NCI-H226 (cell line): ENCODE results near the gene VAV2.
A peak's percentile ranks its signal among the peaks of the same experiment; 100 is the strongest.

Experiments used
- DNase-seq: peaks from one replicate; pipeline ENCODE4 v3.0.0-alpha.2; 2015

VAV2 gene

GRCh38 chr9:133811471-133811870 lies 180.7 kb downstream of the VAV2 start:
- no peak for DNase-seq

DNA sequence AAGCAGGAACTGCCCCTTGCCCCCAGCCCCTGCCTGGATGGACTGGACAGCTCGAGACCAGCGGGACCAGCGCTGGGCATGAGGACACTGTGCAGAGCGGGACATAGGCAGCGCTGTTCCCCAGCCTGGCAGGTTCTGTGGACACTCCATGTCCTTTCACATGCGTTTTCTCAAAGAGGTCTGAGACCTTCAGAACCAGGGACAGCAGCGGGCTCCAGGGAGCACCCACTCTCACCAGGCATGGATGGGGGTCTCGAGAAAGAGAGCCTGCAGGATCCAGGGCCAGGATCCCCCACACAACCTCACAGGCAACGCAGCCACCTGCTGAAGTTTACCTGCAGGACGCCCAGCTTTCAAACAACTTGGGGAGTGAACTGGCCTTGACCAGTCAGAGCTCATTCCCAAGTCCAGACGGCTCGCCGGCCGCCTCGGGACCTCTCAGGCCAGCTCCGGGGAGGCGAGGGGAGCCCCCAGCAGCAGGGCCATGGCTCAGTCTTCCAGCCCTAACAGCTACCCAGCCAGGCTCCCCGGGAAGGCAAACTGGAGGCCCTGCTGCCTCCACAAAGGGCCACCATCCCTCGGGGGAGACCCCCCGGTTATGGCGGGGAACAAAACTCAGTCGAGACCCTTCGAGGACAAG lies 181.4 kb downstream of the VAV2 start:
- DNase-seq = no peak

DNA sequence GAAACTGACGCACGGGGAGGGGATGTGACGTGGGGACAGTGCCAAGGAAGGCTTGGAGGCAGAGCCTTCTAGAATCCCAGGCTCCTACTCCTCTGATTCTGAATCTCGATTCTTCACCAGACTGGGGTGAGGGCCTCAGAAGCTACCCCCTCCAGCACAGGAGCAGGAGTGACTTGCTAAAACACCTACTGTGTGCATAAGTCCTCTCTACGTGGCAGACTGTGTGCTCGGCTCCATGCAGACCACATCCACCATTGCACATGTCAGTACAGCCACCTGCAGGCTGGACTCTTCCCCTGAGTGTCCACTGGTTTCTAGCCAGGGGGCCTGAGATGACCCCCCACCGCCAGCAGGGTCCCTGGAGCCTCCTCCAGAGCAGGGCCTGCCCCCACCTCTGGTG lies 182.8 kb downstream of the VAV2 start:
- no peak for DNase-seq

DNA sequence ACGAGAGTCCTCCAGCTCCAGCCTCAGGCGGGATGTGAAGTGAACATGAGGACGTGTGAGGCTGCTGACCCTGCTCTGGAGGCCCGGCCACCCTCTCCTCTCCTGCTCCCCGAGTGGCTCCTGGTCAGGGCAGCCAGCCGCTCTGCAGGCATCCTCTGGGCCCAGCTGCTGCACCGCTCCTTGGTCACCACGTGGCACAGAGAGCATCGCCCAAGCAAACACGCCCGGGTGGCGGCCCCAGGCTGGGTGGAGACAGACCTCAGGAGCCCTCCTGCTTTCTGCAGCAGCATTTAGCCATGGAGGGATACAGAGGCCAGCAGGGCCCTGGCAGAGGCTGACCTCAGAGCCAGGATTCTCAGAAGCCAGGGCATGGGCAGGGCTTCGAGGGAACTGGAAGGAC lies 184.3 kb downstream of the VAV2 start:
- DNase-seq = no peak

GRCh38 chr9:133807037-133807436 lies 185.1 kb downstream of the VAV2 start:
- no peak for DNase-seq

DNA sequence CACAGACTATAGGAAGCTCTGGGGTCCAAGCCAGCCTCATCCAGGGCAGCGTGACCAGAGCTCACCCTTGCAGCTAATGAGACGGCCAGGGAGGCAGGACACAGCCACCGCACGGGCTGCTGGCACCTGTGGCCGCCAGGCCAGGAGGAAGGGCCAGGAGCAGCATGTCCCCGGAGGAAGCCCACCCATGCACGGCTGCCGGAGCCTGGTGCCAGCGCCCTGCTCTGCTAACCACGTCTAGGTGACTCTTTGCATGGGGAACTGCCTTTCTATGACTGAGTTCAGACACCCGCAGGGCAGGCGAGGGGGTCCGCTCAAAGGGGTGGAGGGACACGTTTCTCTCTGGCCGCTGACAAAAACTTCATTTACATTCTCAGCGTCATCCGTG lies 185.5 kb downstream of the VAV2 start:
- DNase-seq = no peak

DNA sequence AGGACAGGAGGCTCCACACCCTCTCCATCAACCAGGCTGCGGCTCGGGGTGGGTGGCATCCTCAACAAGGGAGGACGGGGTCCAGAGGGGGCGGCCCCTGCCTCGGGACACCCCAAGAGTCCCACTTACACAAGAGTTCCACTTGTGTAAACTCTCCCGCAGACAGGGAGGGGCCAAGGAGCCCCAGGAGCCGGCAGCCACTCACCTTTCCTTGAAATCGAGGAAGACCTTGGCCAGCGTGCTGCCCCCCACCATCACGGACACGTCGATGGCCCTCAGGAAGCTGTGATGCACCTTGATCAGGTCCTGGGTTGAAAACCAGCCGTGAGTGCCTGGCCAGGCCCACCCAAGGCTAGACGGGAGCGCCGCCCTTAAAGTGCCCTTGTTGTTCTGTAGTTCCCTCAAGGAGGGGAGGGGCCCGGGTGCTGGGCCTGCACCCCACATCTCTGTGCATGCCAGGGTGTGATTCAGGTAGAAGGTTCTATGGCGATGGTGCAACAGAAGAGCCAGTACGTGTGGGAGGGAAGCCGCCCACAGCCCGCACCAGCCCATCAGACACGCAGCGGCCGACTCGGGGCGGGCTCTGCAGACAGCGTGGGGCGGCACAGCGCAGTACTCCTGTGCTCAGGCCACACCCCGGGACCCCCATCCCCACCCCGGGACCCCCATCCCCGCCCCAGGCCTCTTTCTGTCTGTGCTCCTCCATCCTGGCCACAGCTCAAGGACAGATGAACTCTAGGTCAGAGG lies 186.1 kb downstream of the VAV2 start:
- DNase-seq = no peak

DNA sequence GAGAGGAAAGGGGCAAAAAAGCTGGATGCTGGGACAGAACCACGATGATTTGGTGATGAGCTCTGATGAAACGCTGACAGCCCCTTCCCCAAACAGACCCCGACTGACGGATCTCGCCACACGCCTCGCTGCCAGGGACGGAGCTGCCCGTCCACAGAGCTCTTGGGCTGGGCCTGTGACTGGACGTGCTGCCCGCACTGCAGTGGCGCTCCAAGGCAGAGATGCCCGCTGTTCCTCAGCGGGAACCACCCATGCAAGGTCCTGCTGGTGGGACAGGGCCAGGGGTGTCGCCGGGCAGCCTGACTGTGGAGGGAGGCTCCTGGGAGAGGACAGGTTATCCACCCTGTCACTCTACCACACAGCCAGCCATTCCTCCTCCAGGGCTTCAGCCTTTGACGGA lies 187.9 kb downstream of the VAV2 start:
- no peak for DNase-seq

DNA sequence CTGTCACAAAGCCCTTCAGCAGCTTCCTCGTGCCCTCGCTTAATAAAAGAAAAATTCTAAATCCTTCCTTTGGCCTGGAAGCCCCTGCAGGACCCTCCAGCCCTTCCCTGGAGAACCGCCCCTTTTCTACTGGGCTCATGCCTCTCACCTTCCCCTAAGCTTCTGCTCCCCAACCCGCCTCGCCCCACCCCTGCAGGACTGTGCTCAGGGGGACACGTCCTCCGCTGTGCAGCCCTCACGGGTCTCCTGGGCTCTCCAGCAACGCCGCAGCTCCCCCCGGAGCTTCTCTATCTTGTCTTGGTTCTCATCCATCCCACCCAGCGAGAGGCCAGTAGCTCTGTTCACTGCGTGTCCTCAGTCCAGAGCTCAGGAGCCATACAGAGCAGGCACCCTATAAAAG lies 188.4 kb downstream of the VAV2 start:
- DNase-seq = no peak

DNA sequence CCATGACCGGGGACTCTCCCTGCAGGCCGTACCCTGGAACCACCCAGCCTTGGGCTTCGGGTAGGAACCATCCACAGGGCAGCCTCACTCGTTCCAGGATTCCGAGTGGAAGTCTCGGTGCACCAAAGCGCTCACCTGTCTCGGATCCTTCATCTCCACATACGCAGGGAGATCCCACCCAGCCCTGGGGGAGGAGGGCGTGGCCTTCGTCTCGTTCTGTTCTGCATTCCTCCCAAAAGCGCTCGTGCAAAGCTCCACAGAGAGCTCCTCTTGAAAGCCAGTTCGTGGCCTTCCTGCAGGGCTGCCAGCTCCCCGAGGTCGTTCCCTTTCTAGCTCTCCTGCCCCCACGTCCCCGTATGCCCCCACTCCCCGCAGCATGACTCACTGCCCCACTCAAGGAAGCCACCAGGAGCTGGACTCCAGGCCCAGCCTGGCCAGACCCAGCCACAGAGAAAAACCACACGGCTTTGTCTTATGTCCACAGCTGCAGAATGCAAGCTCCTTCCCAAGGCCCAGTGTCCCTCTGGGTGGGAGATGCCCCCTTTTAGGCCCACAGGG lies 189.0 kb downstream of the VAV2 start:
- DNase-seq = no peak

DNA sequence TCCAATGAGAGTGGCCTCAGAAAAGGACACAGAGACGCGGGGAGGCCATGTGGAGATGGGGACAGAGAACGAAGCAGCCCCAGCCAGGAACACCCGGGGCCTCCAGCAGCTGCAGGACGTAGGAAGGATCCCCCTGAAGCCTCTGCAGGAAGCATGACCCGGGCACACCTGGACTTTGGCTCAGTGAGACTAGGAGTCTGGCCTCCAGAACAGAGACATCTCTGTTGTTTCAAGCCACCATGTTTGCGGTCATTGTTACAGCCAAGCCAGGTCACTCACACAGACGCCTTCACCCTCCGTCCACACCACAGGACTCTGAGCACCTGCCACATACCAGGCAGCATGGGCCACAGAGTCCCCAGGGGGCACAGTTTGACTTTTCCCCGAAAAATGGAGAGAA lies 190.4 kb downstream of the VAV2 start:
- no peak for DNase-seq

DNA sequence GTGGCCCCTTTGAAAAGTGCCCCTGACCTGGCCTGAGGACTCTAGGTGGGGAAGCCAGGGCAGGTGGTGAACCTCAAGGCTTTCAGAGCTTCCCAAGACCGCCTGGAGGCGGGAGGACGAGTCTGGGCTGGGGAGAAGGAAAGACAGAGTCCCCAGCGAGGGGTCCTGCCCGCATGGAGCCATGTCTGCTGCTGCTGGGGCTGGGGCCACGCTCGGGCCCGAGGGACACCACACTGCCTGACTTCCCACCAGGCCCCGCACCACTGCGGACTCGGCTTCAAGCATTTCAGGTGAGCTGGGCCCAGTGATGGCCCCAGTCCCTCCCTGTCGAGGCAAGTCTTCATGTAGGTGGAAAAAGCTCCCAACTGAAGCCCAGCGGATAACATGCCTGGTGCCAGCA lies 191.9 kb downstream of the VAV2 start:
- DNase-seq = no peak

DNA sequence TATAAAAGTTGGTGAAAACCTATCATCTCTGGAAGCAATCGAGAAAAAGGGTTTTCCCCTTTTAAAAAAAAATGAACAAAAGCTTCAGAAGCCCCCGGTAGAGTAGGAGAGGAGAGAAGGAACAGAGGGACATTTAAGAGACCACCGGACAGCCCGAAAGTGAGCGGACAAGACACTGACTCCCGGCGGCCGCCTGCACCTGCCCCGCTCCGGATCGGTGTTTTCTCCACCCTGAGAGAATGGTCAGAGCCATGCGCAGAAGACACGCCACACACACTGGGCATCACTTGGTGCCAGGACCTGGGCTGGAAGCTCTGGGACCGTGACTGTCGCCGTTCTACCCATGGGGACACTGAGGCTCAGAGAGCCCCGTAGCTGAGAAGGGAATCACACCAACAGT lies 192.4 kb downstream of the VAV2 start:
- no peak for DNase-seq

DNA sequence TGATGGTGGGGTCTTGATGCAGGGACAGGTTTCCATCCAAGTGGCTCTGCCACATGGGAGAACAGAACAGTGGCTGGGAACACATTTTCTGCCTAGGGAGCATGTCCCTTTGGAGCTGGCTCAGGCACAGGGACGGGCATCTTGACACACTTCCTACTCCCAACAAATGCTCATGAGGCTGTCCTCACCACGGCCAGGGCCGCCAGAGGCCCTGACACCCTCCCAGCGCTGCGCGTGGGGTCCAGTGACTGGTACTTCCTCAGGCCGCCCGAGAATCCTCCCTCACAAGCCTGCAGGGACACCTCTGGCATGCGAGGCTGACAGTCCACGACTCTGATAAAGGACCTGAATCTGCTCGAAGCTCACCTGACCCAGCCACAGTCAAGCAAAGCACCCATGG lies 193.0 kb downstream of the VAV2 start:
- no peak for DNase-seq

- DNase-seq = no peak
Observed at GRCh38 chr9:133798160-133798559, 194.0 kb downstream of the VAV2 start.

GRCh38 chr9:133797406-133798105 lies 194.6 kb downstream of the VAV2 start:
- DNase-seq = no peak

GRCh38 chr9:133796562-133796961 lies 195.6 kb downstream of the VAV2 start:
- no peak for DNase-seq

DNA sequence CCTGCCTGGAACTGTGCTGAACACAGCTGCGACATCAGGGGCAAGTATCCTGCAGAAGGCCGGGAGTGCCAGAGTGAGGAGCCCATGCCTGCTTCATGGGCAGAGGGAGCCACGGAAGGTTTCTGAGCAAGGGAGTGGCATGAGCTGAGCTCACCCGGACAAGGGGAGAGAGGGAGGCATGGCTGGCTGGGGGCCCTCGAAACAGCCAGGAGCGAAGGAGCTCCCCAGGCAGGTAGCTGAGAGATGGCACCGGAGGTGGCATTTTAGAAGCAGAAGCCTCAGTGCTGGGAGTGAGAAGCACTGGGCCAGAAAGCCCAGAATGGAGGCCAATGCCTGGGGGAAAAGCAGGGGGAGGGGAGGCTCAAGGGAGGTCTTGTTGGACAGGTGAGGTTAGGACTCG lies 197.1 kb downstream of the VAV2 start:
- no peak for DNase-seq

- DNase-seq = no peak
Observed at GRCh38 chr9:133794016-133794760, 197.9 kb downstream of the VAV2 start.

DNA sequence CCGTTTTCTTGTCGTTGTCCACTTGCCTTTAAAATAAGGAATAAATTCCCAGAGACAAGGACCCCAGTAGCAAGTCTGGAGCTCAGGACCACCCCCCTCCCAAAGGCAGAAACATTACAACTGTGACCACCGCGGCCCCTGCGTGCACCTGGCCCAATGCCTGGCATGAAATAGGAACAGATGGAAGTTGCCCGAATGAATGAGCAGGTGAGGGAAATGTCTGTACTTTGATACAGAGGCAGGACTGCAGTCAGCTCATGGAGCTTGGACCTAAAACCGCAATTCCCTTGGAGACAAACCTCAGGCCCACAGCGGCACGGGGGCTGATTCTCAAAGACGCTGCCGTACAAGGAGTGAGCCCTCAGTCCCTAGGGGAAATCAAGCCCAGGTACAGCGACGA lies 198.7 kb downstream of the VAV2 start:
- DNase-seq = no peak

GRCh38 chr9:133792721-133793470 lies 199.2 kb downstream of the VAV2 start:
- DNase-seq = peak; percentile 69
